AG04449 (cell line): ENCODE results near the gene MET.

Source experiments
- CTCF ChIA-PET: fragments of 350-600 bp; formaldehyde crosslinking; extraction: SDS; loops from one replicate; lab custom pipeline; 2021; ENCODE audit warnings: antibody characterized with exemption; lab: Yijun Ruan, JAX
- POLR2A ChIA-PET: fragments of 400-600, 350-600 bp; formaldehyde crosslinking; extraction: SDS; loops from one replicate; lab custom pipeline; 2020; ENCODE audit warnings: antibody characterized with exemption, inconsistent platforms; lab: Yijun Ruan, JAX
- DNase-seq: peaks from one replicate; pipeline ENCODE4 v3.0.0-alpha.2; 2010; ENCODE audit warnings: low read depth, low spot score
- H3K4me3 ChIP-seq: 2 replicates; pipeline ENCODE4 v1.5.1; 2011; ENCODE audit warnings: low read depth, mild to moderate bottlenecking, control low read depth, low read length
- CTCF ChIP-seq: IDR thresholded peaks from one replicate; pipeline ENCODE4 v1.5.1; 2011; ENCODE audit warnings: mild to moderate bottlenecking, moderate library complexity, low read length, control low read depth, inconsistent platforms; ENCODE audit not compliant: insufficient read depth; ENCODE audit errors: missing control alignments

MET gene

GRCh38 chr7:116671681-116672595 lies at the start of gene MET:
Gene MET, plus strand, starts transcription at chr7:116672196. Its CDS starts 26,889 bp downstream, at chr7:116699085.
- peak; percentile 83 for TF ChIP-seq CTCF
- CTCF ChIA-PET: interaction anchor here (0.5 to 13.9 kb wide), 18 partner anchors 8 to 491 kb away, joined by 3 to 142 read pairs (median 4); partner anchors contain the start of gene CAPZA2
- DNase-seq: no peak

GRCh38 chr7:116626886-116627285 lies 45.1 kb upstream of the MET start:
- no peak for TF ChIP-seq CTCF
- H3K4me3 ChIP-seq: no peak overlapping the region
- no peak for DNase-seq
- ChIA-PET POLR2A (no interaction called here), CTCF (no interaction called here)

More at GRCh38 chr7:116671681-116672595, at the start of gene MET:
- POLR2A ChIA-PET: interaction anchor here (1.1 to 1.6 kb wide), 2 partner anchors 45 to 80 kb away, joined by 4 read pairs; no protein-coding TSS in a partner anchor
- peak within 1 kb of the TSS; percentile 89 for H3K4me3 ChIP-seq

DNA sequence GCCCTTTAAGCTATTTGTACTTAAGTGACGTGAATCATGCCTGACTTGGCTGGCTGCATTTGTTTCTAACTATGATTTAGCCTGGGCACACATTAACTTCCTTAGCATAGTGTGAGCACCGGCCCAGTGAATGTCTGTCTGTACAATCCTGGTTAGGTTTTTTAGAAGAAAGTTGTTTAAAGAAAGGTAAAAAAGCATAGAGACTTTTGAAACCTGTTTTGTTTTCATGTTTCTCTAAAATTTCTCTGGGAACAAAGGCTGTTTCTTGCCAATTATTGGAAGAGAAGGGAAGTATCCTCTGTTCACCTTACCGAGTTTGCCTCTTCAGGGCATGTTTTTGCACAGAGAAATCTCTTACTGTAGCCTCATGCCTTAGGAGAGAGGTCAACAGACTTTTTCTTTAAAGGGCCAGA lies 42.9 kb upstream of the MET start:
- CTCF ChIA-PET: interaction anchor here (0.6 to 2.5 kb wide), 2 partner anchors 37 to 98 kb away, joined by 3 to 11 read pairs; no protein-coding TSS in a partner anchor
- no peak for DNase-seq
- no peak for TF ChIP-seq CTCF
- POLR2A ChIA-PET: no interaction called here
- H3K4me3 ChIP-seq: no peak overlapping the region

- ChIA-PET POLR2A (no interaction called here), CTCF (interaction anchor here (1.1 to 2.5 kb wide), 2 partner anchors 39 to 173 kb away, joined by 4 to 11 read pairs; no protein-coding TSS in a partner anchor)
- H3K4me3 ChIP-seq: no peak overlapping the region
- DNase-seq: no peak
- TF ChIP-seq CTCF: no peak
These were observed 41.6 kb upstream of the MET start for GRCh38 chr7:116630357-116630756.

DNA sequence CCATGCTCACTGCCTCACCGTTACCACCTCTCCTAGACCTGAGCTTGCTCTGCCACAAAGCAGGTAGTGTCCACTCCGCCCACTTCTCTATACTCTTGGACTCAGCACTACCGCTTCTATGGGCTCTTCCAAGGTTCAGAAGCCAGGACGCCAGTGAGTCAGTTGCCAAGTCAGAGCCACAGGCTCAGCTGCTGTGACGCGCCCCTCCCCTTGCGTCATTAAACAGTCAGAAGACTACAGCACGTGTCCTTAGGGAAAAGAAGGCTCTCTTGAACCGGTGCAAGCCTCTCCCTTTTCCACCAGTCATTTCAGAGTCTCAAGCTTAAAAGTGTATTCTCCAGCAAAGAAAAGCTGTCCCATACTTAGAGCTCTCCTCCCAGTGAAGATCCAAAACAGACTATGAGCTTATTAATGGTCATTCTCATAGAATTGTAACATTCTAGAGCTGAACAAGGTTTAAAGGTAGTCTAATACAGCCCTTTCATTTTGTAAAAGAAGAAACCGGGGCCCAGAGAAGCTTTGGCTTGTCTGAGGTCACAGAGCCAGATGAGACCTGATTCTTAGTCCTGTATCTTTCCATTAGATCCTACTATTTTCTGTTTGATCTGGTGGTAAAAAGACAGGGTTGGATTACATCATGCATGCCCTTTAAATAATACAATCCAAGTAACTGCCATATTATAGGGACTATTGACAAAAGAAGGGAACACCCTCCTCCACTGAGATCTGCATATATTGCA lies 40.9 kb upstream of the MET start:
- POLR2A ChIA-PET: interaction anchor here (1.0 kb wide), 1 partner anchor 146 kb away, joined by 5 read pairs; no protein-coding TSS in a partner anchor
- peak; percentile 28 for DNase-seq
- CTCF ChIA-PET: interaction anchor here (1.1 to 2.5 kb wide), 2 partner anchors 40 to 172 kb away, joined by 4 to 11 read pairs; no protein-coding TSS in a partner anchor
- no peak overlapping the region for H3K4me3 ChIP-seq
- TF ChIP-seq CTCF: no peak
